Ovary (tissue), 3 donors: ENCODE measurements around the gene HYCC2.

ENCODE experiments used
- EP300 ChIP-seq: sonication (generic); formaldehyde crosslinking; IDR thresholded peaks from one replicate; pipeline ENCODE4 v1.6.1; 2017; ENCODE audit warnings: antibody characterized with exemption
- POLR2A ChIP-seq: fragments of 450-650 bp; IDR thresholded peaks from one replicate; pipeline ENCODE4 v1.6.1; 2017; ENCODE audit warnings: antibody characterized with exemption, mild to moderate bottlenecking, moderate library complexity
- TF ChIP-seq, protein P1 (sequence below), 3 donors: fragments of 450-650 bp in 2 of 3; fragments of 200-600 bp in 1 of 3; IDR thresholded peaks; one replicate each; pipeline versions ENCODE4 v1.5.1 to v1.8.0; 2016 to 2022; ENCODE audit warnings: antibody characterized with exemption in 3 of 3, mild to moderate bottlenecking in 1 of 3
- donor health status: DM: no; HTN: no; CAD: no.

DNA sequence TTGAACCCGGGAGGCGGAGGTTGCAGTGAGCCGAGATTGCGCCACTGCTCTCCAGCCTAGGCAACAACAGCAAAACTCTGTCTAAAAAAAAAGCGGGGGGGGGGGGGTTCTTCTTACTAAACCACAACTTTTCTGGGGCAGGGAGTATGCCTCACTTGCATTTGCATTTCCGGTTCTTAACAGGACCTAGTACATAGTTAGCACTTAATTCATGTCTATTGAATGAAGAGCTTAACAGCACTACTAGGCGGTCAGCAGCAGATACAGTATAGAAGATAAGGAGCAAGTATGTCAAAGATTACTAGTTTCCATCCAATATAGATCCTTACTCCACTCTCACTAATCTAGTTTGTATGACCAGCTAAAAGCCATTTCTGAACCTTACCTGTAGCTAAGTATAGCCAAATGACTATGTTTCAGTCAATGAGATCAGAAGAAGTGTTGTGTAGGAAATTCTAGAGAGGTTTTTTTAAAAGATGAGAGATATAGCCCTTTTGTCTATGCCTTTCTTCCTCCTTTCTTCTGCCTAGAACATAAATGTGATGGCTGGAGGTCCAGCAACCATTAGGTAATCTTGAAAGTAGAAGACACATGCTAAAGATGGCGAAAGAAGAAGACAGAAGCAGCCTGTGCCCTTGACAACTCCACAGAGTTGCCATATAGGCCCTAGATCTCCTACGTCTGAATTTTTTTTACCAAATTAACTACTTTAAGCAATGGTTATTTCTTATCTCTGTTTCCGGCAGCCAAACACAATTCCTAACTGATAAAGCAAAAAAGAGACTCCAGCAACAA lies 11.3 kb downstream of the HYCC2 start:
- TF ChIP-seq, protein P1, sequence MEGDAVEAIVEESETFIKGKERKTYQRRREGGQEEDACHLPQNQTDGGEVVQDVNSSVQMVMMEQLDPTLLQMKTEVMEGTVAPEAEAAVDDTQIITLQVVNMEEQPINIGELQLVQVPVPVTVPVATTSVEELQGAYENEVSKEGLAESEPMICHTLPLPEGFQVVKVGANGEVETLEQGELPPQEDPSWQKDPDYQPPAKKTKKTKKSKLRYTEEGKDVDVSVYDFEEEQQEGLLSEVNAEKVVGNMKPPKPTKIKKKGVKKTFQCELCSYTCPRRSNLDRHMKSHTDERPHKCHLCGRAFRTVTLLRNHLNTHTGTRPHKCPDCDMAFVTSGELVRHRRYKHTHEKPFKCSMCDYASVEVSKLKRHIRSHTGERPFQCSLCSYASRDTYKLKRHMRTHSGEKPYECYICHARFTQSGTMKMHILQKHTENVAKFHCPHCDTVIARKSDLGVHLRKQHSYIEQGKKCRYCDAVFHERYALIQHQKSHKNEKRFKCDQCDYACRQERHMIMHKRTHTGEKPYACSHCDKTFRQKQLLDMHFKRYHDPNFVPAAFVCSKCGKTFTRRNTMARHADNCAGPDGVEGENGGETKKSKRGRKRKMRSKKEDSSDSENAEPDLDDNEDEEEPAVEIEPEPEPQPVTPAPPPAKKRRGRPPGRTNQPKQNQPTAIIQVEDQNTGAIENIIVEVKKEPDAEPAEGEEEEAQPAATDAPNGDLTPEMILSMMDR (IDR thresholded peaks at IDR 0.05), result no peak
- TF ChIP-seq POLR2A (no peak), EP300 (no peak)
